Activated CD8-positive, alpha-beta memory T cell treated with anti-CD3 and anti-CD28 coated beads, Interleukin-2, amount 50 U/mL, for 24 hours (primary cell): ENCODE measurements around the gene DNAJC12.
"Not testable (repeated sequence)": the region's sequence is repeated elsewhere in the genome, so short reads cannot be mapped to it uniquely, and the experiment has no call there.

Source experiments
- DNase-seq: peaks from one replicate; pipeline ENCODE4 v3.0.0-alpha.2; 2020; ENCODE audit errors: extremely low read depth

The DNAJC12 gene

GRCh38 chr10:67839951-67840350, 2.0 kb upstream of the DNAJC12 start:
- DNase-seq: no peak

- not testable (repeated sequence) for DNase-seq
Measured at GRCh38 chr10:67839511-67839910, 1.5 kb upstream of the DNAJC12 start.

- DNase-seq: no peak
Measured at GRCh38 chr10:67836972-67837371, 1.0 kb downstream of the DNAJC12 start.

GRCh38 chr10:67836488-67836887, 1.5 kb downstream of the DNAJC12 start:
- no peak for DNase-seq

- DNase-seq: not testable (repeated sequence)
Measured at GRCh38 chr10:67835541-67836394, 2.2 kb downstream of the DNAJC12 start.

- DNase-seq: no peak
Measured at GRCh38 chr10:67834375-67834774, 3.6 kb downstream of the DNAJC12 start.

- no peak for DNase-seq
Measured at GRCh38 chr10:67827811-67828210, 10.2 kb downstream of the DNAJC12 start.

- DNase-seq: no peak
Measured at GRCh38 chr10:67819768-67820204, 18.2 kb downstream of the DNAJC12 start.

GRCh38 chr10:67818323-67818722, 19.7 kb downstream of the DNAJC12 start:
- DNase-seq: no peak

- DNase-seq: no peak
Measured at GRCh38 chr10:67816719-67817118, 21.3 kb downstream of the DNAJC12 start.

- DNase-seq: no peak
Measured at GRCh38 chr10:67815571-67816059, 22.4 kb downstream of the DNAJC12 start.

- DNase-seq: no peak
Measured at GRCh38 chr10:67812007-67812406, 26.0 kb downstream of the DNAJC12 start.

- no peak for DNase-seq
Measured at GRCh38 chr10:67809107-67809506, 28.9 kb downstream of the DNAJC12 start.

GRCh38 chr10:67808704-67809103, 29.3 kb downstream of the DNAJC12 start:
- no peak for DNase-seq

GRCh38 chr10:67807855-67808456, 30.0 kb downstream of the DNAJC12 start:
- DNase-seq: no peak

- no peak for DNase-seq
Measured at GRCh38 chr10:67804395-67804678, 33.7 kb downstream of the DNAJC12 start.

- no peak for DNase-seq
Measured at GRCh38 chr10:67803588-67804394, 34.2 kb downstream of the DNAJC12 start.

GRCh38 chr10:67802767-67803538, 35.0 kb downstream of the DNAJC12 start:
- no peak for DNase-seq

- DNase-seq: no peak
Measured at GRCh38 chr10:67801118-67801517, 36.9 kb downstream of the DNAJC12 start.

GRCh38 chr10:67794909-67795460, 43.0 kb downstream of the DNAJC12 start:
- no peak for DNase-seq

GRCh38 chr10:67794256-67794655, 43.7 kb downstream of the DNAJC12 start:
- DNase-seq: no peak
